Measurements from ENCODE around the gene DBN1.

DNA sequence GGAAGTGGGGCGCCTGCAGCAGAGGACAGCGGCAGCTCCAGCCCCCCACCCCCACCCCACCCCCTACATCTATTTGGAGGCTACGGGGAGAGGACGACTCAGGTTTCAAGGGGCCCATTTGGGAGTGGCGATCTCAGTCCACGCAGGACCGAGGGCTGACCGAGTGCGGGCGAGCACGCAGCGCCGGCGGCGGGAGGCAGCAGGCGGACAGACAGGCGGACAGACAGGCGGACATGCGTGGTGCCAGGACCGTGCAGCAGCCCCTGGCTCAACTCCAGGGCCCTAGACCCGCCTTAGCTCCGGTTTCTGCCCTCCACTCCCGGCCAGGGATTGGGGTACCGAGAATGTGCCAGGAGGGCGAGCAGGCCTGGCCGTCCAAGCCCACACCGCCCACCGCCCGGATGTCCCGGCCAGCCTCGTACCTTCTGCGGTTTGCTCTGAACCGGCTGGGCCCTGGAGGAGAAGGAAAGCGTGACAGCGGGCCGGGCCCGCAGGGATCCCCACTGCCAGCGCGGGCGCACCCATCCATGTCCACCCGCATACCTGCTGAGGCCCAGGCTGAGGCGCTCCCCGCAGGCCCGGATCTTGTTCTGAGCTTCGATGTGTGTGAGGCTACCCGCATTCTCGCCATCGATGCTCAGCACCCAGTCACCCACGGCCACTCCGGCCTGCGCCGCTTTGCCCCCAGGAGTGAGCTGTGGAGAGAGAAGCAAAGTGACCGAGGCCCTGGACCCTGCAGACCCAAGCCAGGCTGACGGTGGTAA, 18.7 kb upstream of the DBN1 start:
- TF ChIP-seq, protein P1, sequence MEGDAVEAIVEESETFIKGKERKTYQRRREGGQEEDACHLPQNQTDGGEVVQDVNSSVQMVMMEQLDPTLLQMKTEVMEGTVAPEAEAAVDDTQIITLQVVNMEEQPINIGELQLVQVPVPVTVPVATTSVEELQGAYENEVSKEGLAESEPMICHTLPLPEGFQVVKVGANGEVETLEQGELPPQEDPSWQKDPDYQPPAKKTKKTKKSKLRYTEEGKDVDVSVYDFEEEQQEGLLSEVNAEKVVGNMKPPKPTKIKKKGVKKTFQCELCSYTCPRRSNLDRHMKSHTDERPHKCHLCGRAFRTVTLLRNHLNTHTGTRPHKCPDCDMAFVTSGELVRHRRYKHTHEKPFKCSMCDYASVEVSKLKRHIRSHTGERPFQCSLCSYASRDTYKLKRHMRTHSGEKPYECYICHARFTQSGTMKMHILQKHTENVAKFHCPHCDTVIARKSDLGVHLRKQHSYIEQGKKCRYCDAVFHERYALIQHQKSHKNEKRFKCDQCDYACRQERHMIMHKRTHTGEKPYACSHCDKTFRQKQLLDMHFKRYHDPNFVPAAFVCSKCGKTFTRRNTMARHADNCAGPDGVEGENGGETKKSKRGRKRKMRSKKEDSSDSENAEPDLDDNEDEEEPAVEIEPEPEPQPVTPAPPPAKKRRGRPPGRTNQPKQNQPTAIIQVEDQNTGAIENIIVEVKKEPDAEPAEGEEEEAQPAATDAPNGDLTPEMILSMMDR (IDR thresholded peaks at IDR 0.05; ENCODE audit: low read depth, low read length) = no peak
- no peak for TF ChIP-seq EZH2phosphoT487 (IDR thresholded peaks at IDR 0.05; ENCODE audit: low read depth)
